ENCODE measurements around the gene DNAH17.

DNAH17 gene

GRCh38 chr17:78605886-78606285 lies 28.7 kb upstream of the DNAH17 start:
- DNase-seq, result no peak

DNA sequence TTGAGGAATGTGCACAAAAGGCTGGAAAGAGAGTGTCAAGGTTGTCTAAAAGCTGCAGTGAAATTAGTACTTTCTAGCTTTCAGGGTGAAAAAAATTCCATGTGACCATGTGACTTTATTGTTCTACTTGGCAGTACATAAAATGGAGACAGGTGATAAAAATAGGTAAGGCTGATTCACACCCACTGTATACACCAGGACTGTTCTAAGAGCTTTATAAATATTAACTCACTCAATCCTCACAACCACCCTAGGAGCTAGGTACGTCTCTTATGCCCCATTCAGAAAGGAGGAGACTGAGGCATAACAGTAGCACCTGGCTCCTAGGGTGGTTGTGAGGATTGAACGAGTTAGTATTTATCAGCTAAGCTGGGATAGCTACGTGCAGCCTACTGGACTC lies 28.2 kb upstream of the DNAH17 start:
- no peak for DNase-seq

GRCh38 chr17:78602246-78602645 lies 25.1 kb upstream of the DNAH17 start:
- no peak for DNase-seq

- no peak for DNase-seq
Observed at GRCh38 chr17:78601577-78602190, 24.5 kb upstream of the DNAH17 start.

DNA sequence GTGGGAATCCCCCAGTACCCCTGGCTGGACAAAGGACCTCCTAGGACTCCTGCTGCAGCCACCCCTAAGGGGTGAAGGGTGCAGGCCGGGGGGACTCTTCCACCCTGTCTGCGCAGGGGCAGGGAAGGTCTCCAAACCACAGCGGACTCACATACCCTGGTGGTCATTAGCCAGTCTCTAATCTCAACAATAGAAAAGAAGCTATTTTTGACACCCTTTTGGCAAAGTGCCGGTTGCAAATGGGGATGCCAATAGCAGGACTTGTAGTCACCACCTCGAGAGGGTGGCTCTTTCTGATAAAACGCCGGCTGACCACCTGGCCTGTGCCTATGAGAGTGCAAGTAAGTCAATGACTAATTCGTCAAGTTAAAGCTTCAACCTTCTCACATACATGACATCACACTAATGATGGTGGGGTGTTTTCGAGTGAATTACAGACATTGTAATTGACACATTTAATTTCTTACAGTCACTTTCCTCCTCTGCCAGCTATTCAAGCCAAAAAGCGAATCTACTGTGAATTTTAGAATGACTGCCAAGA lies 23.1 kb upstream of the DNAH17 start:
- DNase-seq, result no peak

GRCh38 chr17:78599419-78599818 lies 22.2 kb upstream of the DNAH17 start:
- no peak for DNase-seq

- no peak for DNase-seq
Observed at GRCh38 chr17:78598013-78598471, 20.8 kb upstream of the DNAH17 start.

GRCh38 chr17:78596871-78597764 lies 19.9 kb upstream of the DNAH17 start:
- DNase-seq, result no peak

- no peak for DNase-seq
Observed at GRCh38 chr17:78595135-78595810, 18.1 kb upstream of the DNAH17 start.

DNA sequence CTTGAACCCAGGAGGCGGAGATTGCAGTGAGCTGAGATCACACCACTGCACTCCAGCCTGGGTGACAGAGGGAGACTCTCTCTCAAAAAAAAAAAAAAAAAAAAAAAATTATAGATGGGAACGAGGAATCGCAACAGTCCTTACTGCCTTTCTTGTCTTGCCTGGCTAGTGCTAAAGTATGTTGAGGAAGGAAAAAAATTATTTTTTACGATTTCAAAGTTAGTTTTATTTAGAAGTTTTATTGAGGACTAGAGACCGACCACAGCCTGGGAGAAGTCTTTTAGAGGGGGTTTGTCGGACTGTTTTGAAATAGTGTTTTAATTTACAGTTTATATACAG lies 15.8 kb upstream of the DNAH17 start:
- no peak for DNase-seq

- DNase-seq, result no peak
Observed at GRCh38 chr17:78591263-78591671, 14.1 kb upstream of the DNAH17 start.

GRCh38 chr17:78589885-78590284 lies 12.7 kb upstream of the DNAH17 start:
- no peak for DNase-seq

- no peak for DNase-seq
Observed at GRCh38 chr17:78589031-78589675, 12.0 kb upstream of the DNAH17 start.

- no peak for DNase-seq
Observed at GRCh38 chr17:78588258-78589030, 11.2 kb upstream of the DNAH17 start.

- DNase-seq, result no peak
Observed at GRCh38 chr17:78585006-78585630, 7.9 kb upstream of the DNAH17 start.

DNA sequence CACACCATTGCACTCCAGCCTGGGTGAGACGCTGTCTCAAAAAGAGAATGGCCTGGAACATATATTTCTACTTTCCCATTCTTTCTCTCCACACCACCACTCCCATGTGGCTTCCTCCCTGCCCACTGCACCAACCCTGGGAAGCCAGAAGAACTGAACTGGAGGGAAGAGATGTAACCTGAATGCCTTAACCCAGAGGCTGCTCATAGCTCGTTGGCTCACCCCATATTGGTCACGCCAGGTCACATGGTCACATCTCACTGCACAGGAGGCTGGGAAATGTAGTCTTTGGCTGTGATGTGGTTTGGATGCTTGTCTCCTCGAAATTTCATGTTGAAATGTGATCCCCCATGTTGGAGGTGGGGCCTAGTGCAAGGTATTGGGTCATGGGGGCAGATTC lies 5.9 kb upstream of the DNAH17 start:
- DNase-seq, result no peak

GRCh38 chr17:78581304-78581703 lies 4.1 kb upstream of the DNAH17 start:
- DNase-seq, result no peak

DNA sequence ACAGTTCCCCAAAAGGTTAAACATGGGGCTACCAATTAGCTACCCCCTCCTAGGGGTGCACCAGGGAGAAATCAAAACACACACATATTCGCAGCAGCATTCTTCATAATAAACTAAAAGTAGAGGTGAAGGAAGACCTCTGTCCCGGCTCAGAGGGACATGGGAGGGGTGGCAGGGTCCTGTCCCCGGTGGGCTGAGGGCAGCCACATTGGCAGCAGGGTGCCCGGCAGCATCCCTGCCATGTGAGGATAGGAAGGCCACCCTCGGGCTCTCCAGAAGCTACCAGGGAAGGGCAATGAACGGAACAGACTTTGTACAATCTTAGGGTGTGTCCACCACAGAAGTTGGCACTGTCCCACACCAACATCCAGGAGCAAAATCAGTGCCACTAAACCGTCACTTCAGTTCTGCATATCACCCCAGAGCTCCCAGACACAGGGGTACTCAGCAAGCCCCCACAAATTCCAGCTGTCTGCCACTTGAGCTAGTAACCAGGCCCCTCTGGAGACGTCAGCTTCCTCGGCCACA lies 3.1 kb upstream of the DNAH17 start:
- DNase-seq, result no peak

DNA sequence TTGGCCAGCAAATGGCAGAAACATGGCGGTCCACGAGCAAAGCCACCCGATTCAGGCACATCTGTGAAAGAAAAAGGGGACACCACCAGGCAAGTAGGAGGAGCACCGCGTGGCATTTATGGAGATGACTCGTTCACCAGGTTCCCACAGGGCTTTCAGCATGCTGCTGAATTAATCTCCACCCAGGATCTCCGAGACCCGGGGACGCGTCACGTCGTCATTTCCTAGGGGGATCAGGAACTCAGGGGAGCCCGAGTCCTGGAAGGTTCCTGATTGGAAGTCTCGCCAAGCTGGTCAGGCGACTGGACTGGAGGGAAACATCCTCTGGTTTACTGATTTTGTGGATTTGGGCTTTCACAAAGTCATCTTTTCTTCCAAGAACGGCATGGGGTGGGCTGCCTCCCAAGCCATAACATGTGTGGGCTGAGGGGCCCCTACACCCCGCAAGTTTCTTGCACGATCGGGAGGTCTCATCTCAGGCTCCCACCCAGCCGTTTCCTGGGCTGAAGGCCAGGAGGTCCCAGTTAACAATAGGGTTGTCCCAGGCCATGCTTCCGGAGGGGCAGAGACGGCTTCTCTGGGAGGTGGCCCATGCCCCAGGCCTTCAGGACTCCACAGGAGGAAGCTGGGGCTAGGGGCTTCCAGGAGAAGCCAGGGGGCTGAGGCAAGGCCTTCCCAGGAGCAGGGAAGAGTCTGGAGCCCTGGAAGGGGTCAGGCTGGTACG lies 645 bp downstream of the DNAH17 start:
- no peak for DNase-seq

DNA sequence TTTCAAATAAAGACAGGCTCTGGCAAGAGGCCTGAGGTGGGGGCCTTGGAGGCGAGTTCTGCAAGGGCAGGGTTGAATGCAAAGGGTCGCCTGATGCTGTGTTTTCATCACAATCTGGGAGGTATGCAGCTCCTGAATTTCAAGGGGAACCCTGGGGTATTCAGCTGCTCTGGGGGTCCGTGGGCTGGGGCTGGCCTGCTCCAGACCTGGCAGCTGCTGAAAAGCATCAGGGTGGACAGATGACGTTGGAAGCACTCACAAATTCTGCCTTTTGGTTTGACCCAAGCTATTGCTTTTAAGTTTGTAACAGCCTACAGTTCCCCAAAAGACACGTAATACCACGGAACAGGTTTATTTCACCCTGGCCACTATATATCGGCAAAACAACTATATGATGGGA lies 1.3 kb downstream of the DNAH17 start:
- DNase-seq, result no peak

DNA sequence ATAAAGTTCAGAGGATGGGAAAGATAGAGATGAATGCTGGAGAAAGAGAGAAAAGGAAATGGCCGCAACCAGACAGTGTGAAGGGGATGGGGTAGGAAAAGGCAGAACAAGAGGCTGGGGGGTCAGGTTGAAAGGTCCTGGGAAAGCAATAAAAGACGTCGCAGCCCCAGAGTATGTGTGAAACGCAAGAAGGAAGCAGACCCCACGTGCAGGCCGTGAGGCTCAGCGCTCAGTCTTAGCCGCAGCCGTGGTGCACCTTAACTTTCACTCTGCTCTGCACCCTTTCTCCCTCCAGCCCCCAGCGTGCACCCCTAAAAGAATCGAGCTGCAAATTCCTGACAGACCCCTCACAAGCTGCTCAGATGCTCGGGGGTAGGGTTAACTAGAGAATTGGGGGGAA lies 1.9 kb downstream of the DNAH17 start:
- DNase-seq, result no peak

Data from activated CD4-positive, CD25-positive, alpha-beta regulatory T cell treated with anti-CD3 and anti-CD28 coated beads, Interleukin-2, amount 50 U/mL, for 72 hours (primary cell).